ENCODE measurements around the gene MAF. TPM values are rescaled to one million over a fixed set of nuclear protein-coding genes. Genes with fewer than 3 reads are reported as not detected.

MAF gene
- total and polyA plus RNA-seq, 7 donors, result 6.0 to 52.3 (median 35.2) TPM

DNA sequence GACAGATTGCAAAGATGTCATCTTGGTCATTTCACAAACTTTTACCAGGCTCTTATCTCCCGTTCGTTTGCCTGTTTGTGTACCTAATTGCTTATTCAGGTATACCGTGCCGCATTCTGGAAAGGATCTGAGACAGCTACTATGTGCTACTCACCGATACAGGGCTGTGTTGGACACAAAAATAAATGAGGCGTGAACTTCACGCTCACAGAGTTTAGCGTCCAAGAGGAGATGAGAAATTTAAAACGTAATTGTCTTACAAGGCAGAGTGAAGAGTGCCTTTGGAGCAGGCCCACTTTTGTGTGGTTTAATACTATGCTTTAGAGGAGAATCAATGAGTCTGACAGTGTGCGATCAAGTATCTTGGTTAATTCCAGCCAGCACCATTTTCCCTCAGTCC is 26.7 kb downstream of the MAF start:
- no peak overlapping the region for H3K4me3 ChIP-seq
- peaks cover 15% of the 10 kb centered on the region for H3K4me1 ChIP-seq
- H3K36me3 ChIP-seq (ENCODE audit: insufficient read depth in 1 of 2, low read depth in 1 of 2), result no peaks in the 10 kb centered on the region
- WGBS, 3 donors, result 65 to 83% (median 72%) methylated on average over 10 of the region's 10 CpGs
- no peak for ATAC-seq
- no peak overlapping the region for H3K27ac ChIP-seq
- no peaks in the 10 kb centered on the region for H3K9me3 ChIP-seq
- no peaks in the 10 kb centered on the region for H3K27me3 ChIP-seq (ENCODE audit: insufficient read depth in 3 of 3, low read length in 2 of 3)
- TF ChIP-seq, protein P1, sequence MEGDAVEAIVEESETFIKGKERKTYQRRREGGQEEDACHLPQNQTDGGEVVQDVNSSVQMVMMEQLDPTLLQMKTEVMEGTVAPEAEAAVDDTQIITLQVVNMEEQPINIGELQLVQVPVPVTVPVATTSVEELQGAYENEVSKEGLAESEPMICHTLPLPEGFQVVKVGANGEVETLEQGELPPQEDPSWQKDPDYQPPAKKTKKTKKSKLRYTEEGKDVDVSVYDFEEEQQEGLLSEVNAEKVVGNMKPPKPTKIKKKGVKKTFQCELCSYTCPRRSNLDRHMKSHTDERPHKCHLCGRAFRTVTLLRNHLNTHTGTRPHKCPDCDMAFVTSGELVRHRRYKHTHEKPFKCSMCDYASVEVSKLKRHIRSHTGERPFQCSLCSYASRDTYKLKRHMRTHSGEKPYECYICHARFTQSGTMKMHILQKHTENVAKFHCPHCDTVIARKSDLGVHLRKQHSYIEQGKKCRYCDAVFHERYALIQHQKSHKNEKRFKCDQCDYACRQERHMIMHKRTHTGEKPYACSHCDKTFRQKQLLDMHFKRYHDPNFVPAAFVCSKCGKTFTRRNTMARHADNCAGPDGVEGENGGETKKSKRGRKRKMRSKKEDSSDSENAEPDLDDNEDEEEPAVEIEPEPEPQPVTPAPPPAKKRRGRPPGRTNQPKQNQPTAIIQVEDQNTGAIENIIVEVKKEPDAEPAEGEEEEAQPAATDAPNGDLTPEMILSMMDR (IDR thresholded peaks at IDR 0.05), result no peak
- intact Hi-C loops (cut with DNase I), result loop anchor here in 1 of 2 donors (5.0 kb wide), 1 partner anchor 122 kb away; no protein-coding TSS in a partner anchor
- DNase-seq, result no peak

DNA sequence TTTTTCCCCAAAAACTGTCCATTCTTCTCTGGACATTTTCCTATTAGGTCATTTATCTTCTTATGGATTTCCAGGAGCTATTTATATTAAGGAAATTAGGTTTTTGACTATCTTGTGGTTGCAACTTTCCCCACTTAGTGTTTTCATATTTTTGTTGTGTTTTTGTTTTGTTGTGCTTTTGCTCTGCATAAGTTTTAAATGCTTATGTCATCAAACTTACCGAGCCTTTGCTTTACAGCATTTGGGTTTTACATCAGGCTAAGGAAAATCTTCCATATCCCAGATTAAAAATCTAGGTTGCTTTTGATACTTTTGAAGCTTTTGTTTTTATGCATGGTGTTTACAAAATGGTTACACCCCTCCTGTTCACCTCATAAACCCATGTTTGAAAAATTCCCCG is 27.5 kb downstream of the MAF start:
- ATAC-seq (no peak), DNase-seq (no peak)
- TF ChIP-seq, protein P1 (IDR thresholded peaks at IDR 0.05), result no peak
- H3K4me1 ChIP-seq, result peaks cover 15% of the 10 kb centered on the region
- H3K27ac ChIP-seq, result no peak overlapping the region
- H3K36me3 ChIP-seq (ENCODE audit: insufficient read depth in 1 of 2, low read depth in 1 of 2), result no peaks in the 10 kb centered on the region
- WGBS, 3 donors, result 49 to 92% (median 72%) methylated on average over 2 of the region's 2 CpGs
- H3K4me3 ChIP-seq, result no peak overlapping the region
- no peaks in the 10 kb centered on the region for H3K27me3 ChIP-seq (ENCODE audit: insufficient read depth in 3 of 3, low read length in 2 of 3)
- H3K9me3 ChIP-seq, result no peaks in the 10 kb centered on the region
- intact Hi-C loops (cut with DNase I), result loop anchor here in 1 of 2 donors (5.0 kb wide), 1 partner anchor 121 kb away; no protein-coding TSS in a partner anchor

DNA sequence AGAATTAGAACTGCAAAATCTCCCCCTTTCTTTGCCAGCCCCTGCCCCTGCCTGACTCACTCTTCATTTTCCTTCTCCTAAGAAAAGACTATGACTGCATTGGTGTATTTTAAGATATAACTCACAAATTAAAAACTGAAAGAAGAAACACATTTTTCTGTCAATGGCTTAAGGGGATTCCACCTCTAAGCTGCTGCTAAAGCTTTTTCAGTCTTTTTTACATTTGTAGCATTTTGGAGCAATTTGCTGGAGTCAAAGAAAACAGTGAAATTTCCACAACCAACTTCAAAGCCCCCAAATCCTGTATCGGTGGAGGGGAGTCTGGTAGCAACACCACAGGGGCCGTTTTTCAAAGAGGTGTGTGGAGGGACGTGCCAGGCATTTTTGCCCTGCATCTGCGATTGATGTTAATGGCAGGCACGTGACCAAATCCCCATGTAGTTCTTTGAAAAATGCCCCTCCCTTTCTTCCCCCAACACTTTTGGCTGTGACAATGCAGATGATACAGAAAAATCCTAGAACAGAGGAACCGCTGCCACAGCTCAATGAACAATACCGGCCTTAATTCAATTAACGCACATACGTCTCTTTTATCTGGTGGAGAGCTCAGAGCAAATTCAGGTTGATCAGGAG is 28.5 kb downstream of the MAF start:
- H3K36me3 ChIP-seq (ENCODE audit: insufficient read depth in 1 of 2, low read depth in 1 of 2), result no peaks in the 10 kb centered on the region
- ATAC-seq, result peak in 2 of 4 donors; percentile 47 to 50

GRCh38 chr16:79571065-79571902 is 29.3 kb downstream of the MAF start:
- intact Hi-C loops (cut with DNase I), result loop anchor here in 1 of 2 donors (5.0 kb wide), 1 partner anchor 119 kb away; no protein-coding TSS in a partner anchor
- DNase-seq (no peak), ATAC-seq (peak in 3 of 4 donors; percentile 28 to 48 (median 35))
- H3K4me1 ChIP-seq, result peaks cover 15% of the 10 kb centered on the region
- no peak overlapping the region for H3K27ac ChIP-seq
- no peaks in the 10 kb centered on the region for H3K27me3 ChIP-seq (ENCODE audit: insufficient read depth in 3 of 3, low read length in 2 of 3)
- WGBS, 3 donors, result 22 to 38% (median 23%) methylated on average over 8 of the region's 8 CpGs
- H3K9me3 ChIP-seq, result no peaks in the 10 kb centered on the region
- H3K36me3 ChIP-seq (ENCODE audit: insufficient read depth in 1 of 2, low read depth in 1 of 2), result no peaks in the 10 kb centered on the region
- H3K4me3 ChIP-seq, result peak overlapping the region; percentile 34
- TF ChIP-seq, protein P1 (IDR thresholded peaks at IDR 0.05), result no peak

More for the DNA sequence above, 28.5 kb downstream of the MAF start:
- WGBS, 3 donors, result 32 to 53% (median 40%) methylated on average over 9 of the region's 9 CpGs
- Histone ChIP-seq H3K27ac (no peak overlapping the region), H3K4me1 (peaks cover 15% of the 10 kb centered on the region), H3K9me3 (no peaks in the 10 kb centered on the region), H3K27me3 (ENCODE audit: insufficient read depth in 3 of 3, low read length in 2 of 3) (no peaks in the 10 kb centered on the region), H3K4me3 (peak overlapping the region; percentile 15)
- DNase-seq, result no peak
- TF ChIP-seq, protein P1 (IDR thresholded peaks at IDR 0.05), result no peak
- intact Hi-C loops (cut with DNase I), result loop anchor here in 1 of 2 donors (5.0 kb wide), 1 partner anchor 120 kb away; no protein-coding TSS in a partner anchor

Measured in psoas muscle (tissue), 8 donors.